GM18498 (cell line): ENCODE measurements around the gene PRKCQ.
A peak's percentile ranks its signal among the peaks of the same experiment; 100 is the strongest.

ENCODE experiments used
- ATAC-seq: cut with Tn5 transposase; IDR thresholded peaks from one replicate; pipeline ENCODE4 v1.9.1; 2021; ENCODE audit warnings: mild to moderate bottlenecking, moderate library complexity; ENCODE audit not compliant: unreplicated experiment

PRKCQ gene

GRCh38 chr10:6579904-6580278 lies at the start of gene PRKCQ:
Gene PRKCQ, minus strand, starts transcription at chr10:6580276. Its CDS starts 65,141 bp downstream, at chr10:6515135.
- ATAC-seq, result peak; percentile 16

GRCh38 chr10:6625428-6625827 lies 45.4 kb upstream of the PRKCQ start:
- ATAC-seq, result no peak

DNA sequence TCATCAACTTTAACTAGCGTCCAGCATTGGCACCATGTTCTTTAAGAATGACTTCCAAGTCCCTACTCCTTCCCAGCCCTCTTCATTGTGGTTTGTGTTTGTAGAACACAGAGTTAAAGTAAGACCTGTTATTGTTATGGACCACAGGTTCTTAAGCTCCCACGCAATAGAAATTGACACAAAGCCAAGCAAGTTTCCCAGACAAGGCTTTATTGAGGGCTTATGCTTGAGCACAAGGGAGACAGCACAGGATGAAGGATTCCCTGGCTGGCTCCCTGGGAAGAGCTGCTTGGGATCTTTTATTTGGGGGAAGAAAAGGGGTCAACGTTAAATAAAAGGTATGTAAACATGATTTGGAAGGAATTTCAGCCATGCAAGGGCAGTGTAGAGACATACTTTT lies 44.3 kb upstream of the PRKCQ start:
- no peak for ATAC-seq

DNA sequence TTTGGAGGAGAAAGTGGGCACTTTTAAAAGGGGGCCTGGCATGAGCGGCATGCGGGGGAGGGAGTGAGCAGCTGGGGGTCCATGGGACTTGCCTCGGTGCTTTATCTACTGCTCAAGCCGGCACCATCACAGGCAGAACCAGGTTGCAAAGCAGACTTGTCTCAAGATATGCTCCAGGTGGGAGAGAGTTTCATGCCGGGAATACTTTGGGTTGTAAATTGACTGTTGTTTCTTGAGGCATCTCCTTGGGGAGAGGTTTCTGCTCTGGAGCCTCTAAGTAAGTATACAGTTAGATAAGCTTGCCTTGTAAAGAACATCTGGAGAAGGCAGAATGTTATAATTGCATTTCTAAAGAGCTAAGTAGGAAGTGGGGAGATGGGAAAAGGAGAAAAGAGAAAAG lies 42.8 kb upstream of the PRKCQ start:
- no peak for ATAC-seq

GRCh38 chr10:6621536-6621935 lies 41.5 kb upstream of the PRKCQ start:
- no peak for ATAC-seq

GRCh38 chr10:6619660-6620059 lies 39.6 kb upstream of the PRKCQ start:
- ATAC-seq, result no peak

DNA sequence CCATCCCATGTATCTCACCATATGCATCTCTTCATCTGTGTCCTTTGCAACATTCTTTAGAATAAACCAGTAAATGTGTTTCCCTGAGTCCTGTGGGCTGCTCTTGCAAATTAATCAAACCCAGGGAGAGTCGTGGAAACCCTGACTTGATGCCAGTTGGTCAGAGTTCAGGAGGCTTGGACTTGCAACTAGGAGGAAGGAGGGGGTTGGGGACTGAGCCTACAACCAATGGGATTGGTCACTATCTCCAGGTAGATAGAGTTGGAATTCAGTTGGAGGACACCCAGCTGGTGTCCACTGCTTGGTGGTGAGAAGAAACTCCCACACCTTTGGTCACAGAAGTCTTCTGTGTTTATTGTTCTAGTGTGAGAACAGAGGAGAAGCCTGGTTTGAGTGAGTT lies 38.3 kb upstream of the PRKCQ start:
- no peak for ATAC-seq

DNA sequence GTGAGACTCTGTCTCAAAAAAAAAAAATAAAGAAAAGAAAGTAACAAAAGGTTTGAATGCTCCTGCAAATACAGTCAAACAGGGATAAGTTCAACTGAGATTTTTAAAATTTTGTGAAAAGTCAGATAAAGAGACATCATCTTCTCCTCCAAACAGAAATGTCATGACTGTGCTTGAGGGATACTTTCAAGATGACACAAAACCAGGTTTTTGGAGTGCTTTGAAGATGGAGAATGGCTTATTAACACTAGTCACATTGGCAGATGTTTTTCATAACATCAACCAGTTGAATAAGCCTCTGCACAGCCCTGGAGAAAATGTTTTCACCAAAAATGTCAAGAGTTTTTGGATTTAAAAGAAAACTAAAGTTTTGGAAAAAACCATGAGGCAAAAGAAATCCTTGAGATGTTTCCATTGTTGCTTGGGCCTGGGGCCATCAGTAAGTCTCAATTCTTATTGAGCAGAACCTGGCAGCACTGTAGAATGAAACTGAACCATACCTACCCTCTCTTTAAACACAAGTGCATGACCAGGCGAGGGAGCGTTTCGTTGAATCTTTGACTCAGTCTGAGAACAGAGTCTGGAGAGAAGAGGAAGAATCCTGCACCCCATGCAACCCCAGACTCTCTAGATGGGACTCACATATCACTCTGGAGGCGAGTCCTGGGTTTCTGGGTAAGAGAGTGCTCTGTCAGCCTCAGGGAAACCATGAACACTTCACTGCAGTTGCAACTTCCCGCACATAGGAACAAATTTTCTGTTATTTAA lies 37.4 kb upstream of the PRKCQ start:
- no peak for ATAC-seq

GRCh38 chr10:6615971-6616370 lies 35.9 kb upstream of the PRKCQ start:
- ATAC-seq, result no peak

DNA sequence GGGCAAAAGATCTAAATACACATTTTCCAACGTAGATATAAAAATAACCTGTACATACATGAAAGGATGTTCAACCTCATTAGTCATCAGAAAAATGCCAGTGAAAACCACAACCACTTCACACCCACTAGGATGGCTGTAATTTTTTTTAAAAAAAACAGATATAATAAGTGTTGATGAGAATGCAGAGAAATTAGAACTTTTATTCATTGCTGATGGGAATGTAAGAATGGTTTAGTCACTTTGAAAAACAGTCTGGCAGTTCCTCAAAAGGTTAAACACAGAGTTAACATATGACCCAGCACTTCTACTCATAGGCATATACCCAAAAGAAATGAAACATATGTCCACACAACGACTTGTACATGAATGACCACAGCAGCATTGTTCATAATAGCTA lies 32.3 kb upstream of the PRKCQ start:
- no peak for ATAC-seq

GRCh38 chr10:6610647-6611046 lies 30.6 kb upstream of the PRKCQ start:
- ATAC-seq, result no peak

- no peak for ATAC-seq
Measured at GRCh38 chr10:6609625-6610024, 29.5 kb upstream of the PRKCQ start.

- no peak for ATAC-seq
Measured at GRCh38 chr10:6607778-6608177, 27.7 kb upstream of the PRKCQ start.

DNA sequence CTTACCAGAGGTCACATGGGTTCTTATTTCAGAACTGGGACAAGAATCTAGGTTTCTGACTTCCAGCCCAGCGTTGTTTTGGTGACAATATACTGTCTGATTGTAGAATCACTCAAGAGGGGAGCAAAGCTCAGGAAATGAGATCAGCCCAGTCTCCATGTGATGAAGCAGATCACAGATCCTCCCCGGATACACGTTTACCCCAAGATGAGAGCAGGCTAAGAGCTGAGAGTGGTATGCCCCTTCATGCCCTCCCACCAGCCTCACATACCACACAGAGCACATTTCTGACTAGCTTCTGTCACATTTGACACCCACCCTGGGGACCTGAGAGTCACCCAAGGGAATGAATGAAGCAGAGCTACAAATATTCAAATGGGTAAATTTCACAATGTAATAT lies 27.1 kb upstream of the PRKCQ start:
- no peak for ATAC-seq

- no peak for ATAC-seq
Measured at GRCh38 chr10:6603142-6604125, 23.4 kb upstream of the PRKCQ start.

- ATAC-seq, result no peak
Measured at GRCh38 chr10:6602700-6603084, 22.6 kb upstream of the PRKCQ start.

DNA sequence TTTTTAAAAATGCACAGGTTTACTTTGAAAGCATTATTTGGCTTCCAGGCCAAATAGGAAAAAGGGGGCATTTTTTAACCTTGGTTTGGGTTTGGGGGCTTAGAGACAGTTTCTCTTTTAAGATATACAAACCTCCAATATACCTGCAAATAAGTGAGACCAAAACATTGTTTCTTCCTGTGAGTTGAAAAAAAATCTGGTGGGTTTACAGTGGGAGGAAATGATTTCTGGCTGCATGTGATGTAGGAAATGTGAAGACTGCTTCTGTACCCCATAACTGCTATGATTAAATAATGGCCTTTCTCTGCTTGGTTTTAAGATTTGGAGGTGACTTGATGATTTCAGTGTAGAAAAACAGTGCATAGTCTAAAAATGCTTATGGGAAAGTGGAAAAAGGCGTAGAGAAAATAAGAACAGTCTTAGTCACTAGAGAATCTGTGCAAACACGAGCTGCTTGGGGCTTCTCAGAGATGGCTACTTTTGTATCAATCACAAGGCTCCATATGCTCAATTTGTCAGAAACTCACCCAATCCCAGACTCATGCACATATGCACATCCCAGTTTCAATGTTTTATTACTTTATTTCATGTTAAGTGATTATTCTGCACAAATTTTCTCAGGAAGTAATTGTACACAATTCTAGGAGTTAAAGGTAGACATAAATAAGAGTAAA lies 22.1 kb upstream of the PRKCQ start:
- ATAC-seq, result no peak

DNA sequence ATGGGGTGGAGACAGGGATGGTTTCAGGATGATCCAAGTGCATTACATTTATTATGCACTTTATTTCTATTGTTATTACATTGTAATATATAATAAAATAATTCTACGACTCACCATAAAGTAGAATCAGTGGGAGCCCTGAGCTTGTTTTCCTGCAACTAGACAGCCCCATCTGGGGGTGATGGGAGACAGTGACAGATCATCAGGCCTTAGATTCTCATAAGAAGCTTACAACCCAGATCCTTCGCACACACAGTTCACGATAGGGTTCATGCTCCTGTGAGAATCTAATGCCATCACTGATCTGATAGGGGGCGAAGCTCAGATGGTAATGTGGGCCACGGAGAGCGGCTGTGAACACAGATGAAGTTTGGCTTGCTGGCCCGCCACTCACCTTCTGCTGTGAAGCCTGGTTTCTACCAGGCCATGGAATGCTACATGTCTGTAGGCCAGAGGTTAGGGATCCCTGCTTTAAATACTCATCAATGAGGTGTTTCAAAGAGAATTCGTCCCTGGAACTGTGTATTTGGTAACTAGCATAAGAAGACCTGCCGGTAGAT lies 21.2 kb upstream of the PRKCQ start:
- no peak for ATAC-seq

DNA sequence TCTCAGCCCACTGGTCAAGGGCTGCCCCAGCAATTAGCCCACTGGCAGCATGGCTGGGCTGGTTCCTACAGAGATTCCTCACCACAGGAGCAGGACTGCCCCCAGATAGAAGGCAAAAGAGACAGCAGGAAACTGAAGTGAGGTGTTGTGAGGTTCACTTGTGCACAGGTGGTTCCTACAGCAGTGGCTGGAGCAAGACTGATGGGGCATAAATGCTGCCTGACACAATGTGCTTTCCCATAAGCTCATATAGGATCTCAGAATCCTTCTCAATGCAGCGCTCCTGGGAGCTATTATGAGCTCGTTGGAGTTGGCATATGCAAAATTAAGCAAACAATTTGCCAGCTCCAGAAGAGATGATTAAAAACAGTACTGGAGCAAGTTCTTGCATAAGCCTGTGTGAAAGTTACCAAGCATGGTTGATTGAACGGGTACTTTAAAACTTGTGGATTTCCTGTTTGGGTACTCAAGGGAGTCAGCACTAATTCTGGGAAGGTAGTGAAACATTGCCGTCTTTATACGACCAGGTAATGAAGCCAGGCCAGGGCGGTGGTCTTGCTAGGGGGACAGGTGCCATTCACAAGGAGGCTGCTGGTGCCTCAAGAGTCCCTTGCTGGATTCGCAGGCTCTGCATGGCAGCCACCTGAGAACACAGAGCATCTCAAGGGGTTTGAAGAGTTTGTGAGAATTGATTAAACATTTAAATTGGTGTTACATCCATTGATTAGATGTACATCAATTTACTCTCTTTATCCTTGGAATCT lies 20.3 kb upstream of the PRKCQ start:
- no peak for ATAC-seq

DNA sequence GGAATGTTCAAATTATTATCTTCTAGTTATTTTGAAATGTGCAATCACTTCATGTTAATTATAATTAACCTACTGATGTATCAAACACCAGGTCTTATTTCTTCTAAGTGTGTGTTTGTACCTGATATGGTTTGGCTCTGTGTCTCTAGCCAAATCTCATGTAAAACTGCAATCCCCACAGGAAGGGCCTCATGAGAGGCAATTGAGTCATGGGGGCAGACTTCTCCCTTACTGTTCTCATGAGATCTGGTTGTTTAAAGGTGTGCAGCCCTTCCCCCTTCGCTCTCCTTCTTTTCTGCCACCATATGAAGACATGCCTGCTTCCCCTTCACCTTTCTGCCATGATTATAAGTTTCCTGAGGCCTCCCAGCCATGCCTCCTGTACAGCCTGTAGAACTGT lies 18.6 kb upstream of the PRKCQ start:
- ATAC-seq, result no peak
